Coronary artery (tissue), 2 donors: ENCODE measurements around the gene ADGRD1.

Experiments used
- DNase-seq: peaks from one replicate; pipeline ENCODE4 v3.0.0-alpha.2; 2017; ENCODE audit warnings: low spot score
- H3K27ac ChIP-seq, 2 donors: fragments of 200-600 bp; sonication (generic); one replicate each; pipeline ENCODE4 v1.5.1; 2016 to 2019
- H3K4me3 ChIP-seq: fragments of 200-600 bp; sonication (generic); 2 replicates; pipeline ENCODE4 v1.5.1; 2016; ENCODE audit warnings: mild to moderate bottlenecking, moderate library complexity
- TF ChIP-seq, protein P1 (sequence below): fragments of 200-600 bp; sonication (generic); IDR thresholded peaks from one replicate; pipeline ENCODE4 v1.5.1; 2019; ENCODE audit warnings: antibody characterized with exemption

The ADGRD1 gene

DNA sequence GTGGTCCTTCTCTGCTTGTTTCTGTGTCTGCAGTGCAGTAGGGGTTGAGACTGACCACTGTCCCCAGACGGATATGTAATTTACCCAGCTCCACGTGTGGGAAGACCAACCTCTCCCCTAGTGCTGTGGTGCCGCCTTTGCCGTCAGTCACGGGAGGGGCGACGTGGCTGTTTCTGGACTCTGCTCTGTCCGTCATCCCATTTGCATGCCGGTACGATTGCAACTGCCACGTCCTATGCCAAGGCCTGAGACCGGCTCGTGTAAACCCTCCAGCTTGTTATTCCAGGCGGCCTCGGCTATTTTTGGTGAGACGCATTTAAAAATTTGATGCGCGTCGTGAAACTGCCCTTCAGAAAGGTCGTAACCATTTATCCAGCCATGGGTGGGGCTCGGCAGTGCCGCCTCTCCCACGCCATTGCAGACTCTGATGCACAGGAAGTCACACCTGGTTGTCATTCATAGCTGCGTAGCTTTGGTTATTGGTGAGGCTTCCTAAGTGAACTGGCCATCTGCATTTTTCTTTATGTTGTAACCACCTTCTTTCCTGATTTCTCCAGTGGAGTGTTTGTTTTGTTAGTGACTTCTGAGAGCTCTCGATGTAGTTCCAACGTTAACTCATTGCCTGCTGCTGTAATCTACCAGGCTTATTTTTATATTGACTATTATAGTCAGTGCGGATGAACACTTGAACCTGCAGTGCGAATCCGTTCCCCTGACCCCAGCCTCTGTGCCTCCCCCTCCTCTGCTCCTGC, 75.1 kb downstream of the ADGRD1 start:
- DNase-seq = no peak
- Histone ChIP-seq H3K4me3 (no peak overlapping the region), H3K27ac (no peak overlapping the region)
- TF ChIP-seq, protein P1, sequence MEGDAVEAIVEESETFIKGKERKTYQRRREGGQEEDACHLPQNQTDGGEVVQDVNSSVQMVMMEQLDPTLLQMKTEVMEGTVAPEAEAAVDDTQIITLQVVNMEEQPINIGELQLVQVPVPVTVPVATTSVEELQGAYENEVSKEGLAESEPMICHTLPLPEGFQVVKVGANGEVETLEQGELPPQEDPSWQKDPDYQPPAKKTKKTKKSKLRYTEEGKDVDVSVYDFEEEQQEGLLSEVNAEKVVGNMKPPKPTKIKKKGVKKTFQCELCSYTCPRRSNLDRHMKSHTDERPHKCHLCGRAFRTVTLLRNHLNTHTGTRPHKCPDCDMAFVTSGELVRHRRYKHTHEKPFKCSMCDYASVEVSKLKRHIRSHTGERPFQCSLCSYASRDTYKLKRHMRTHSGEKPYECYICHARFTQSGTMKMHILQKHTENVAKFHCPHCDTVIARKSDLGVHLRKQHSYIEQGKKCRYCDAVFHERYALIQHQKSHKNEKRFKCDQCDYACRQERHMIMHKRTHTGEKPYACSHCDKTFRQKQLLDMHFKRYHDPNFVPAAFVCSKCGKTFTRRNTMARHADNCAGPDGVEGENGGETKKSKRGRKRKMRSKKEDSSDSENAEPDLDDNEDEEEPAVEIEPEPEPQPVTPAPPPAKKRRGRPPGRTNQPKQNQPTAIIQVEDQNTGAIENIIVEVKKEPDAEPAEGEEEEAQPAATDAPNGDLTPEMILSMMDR = no peak

DNA sequence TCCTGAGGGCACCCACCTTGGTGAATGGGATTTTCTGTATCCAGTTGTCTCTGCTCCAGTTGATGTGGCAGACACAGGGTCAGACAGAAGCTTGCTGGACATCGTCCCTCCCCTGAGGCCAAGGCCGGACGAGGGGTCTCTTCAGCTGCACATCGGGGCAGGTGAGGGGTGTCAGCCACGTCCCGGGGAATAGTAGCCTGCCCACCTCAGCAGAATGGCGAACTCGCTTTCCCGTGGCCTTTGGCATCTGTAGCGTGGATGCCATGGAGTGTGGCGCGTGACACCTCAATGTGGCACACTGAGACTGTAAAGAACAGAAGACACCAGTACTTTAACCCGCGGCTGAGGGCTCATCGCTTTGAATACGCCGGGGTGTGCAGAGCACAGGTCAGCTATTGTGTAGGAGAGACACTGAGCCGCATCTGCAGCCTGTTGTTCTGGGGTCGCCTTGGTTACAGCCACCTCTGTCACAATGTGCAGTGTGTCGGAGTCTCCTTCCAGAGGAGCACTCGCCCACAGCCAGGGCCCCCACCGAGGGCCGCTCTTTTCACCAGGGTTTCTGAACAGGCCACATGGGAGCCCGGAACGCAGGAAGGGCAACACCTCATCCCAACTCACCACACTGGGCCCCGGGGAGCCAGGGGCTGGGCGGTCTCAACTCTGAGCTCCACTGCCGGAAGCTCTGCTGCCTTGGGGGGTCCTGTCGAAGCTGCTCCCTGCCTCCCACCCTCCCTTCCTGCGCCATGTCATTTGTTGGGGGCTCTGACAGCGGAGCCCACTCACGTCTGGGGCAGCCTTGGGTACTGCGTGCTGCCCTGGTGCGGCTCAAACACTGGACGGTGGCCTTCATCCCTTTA, 77.0 kb downstream of the ADGRD1 start:
- DNase-seq = no peak
- no peak overlapping the region for H3K4me3 ChIP-seq
- H3K27ac ChIP-seq = no peak overlapping the region
- TF ChIP-seq, protein P1 = no peak

DNA sequence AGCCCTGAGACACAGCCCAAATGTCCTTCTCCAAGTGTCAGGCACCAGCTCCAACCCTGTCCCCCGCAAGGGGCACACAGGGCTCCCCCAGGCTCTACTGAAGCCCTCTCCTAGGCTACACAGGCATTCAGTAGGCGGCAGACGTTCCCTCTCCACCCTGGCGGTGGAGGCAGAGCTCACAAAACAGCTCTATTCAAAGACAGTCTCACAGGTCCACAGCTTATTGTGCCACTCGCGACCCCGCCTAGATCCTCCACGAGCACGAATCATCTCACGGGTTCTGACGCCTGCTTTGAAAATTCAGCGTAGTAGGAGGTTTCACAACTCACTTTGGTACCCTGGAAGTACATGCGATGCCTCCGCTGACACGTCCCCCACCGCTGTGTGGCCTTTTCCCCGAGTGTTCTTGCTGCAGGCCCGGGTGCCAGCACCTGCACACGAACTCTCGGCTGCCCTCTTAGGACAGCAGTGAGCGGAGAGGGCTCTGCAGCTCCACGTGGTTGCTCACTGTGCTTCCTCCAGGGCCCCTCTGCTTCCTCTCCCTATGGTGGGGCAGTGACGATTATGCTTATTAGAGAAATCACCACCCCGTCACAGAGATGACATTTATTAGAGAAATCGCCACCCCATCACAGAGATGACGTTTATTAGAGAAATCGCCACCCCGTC, 78.5 kb downstream of the ADGRD1 start:
- Histone ChIP-seq H3K4me3 (no peak overlapping the region), H3K27ac (no peak overlapping the region)
- no peak for DNase-seq
- TF ChIP-seq, protein P1 = no peak

DNA sequence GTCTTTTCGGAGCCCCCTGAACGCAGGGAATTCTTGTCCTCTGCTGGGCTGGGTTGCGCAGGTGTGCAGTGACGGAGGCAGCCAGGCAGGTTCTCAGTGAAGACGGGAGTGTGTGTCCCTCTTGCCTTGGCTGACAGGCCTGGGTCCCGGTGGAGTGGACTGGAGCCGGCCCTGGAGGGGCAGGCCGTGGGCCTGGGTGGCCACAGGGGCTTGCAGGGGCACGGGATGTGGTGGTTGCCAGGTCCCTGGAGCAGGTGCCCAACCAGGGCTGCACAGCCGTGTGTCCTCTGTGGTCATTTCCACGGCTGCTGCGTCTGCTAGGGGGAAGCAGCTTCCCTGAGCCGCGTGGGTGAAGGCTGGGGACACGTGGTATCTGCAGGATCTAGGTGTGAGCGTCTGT, 79.8 kb downstream of the ADGRD1 start:
- TF ChIP-seq, protein P1 = no peak
- Histone ChIP-seq H3K27ac (no peak overlapping the region), H3K4me3 (no peak overlapping the region)
- no peak for DNase-seq

DNA sequence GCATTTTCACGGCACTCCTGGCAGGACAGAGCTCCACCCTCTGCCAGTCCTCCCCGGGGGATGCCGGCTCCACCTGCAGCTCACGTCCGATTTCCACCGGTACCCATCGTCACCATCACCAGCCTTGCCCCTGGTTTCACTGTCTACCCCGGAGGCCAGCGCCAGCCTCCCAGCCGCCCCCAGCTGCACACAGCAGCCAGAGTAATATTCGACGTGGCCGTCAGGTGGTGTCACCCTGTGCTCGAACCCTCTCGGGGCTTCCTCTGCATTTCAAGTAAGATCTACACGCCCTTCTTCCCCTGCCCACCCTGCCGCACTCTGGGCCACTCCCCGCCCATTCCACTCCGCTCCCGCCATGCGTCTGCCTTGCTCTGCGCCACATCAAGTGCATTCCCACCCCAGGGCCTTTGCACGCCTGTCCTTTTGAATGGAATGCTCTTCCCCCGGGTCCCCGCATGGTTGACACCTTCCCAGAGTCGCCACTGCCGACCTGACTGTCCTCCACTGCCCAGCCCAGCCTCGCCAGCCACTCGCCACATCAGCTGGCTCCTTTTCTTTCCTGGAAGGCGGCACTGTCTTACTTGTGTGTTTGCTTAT, 80.3 kb downstream of the ADGRD1 start:
- TF ChIP-seq, protein P1 = no peak
- no peak for DNase-seq
- Histone ChIP-seq H3K4me3 (no peak overlapping the region), H3K27ac (no peak overlapping the region)

DNA sequence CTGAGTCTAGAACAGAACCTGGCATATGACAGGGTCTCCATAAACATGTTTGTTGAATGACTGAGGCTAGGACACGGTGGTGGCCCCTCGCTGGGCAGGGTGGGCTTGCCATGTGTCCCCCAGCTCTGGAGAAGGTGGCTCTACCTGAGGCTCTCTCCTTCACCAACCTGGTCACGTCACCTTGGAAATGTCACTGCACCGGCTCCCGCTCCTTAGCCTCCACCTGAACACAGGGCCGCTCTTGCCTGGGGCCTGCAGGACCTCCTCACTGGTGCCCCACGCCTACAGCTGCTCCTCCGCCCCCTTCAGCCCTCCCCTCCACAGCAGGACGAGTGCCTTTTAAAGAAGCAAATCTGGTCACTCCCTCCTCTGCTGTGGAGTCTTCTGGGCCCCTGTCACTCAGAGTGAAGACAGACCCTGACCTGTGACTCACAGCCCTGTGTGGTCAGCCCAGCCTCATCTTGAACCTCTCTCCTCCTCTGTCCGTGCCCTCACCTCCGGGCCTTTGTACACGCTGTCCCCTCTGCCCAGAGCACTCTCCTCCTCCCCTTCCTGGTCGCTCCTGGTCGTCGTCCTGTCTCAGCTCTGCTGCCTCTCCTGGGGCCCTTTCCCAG, 81.0 kb downstream of the ADGRD1 start:
- Histone ChIP-seq H3K27ac (no peak overlapping the region), H3K4me3 (no peak overlapping the region)
- no peak for DNase-seq
- TF ChIP-seq, protein P1 = no peak
